ENCODE data around the gene RPS27L. TPM values are rescaled to one million over a fixed set of nuclear protein-coding genes. Genes with fewer than 3 reads are reported as not detected.

The RPS27L gene
- total and polyA plus RNA-seq, 3 experiments from 2014 or later: 193 to 221 (median 214) TPM

- peaks cover 0 to 44% (median 2%) of the 10 kb centered on the region in 3 donors for H3K36me3 Mint-ChIP-seq
- H3K4me1 ChIP-seq (ENCODE audit: insufficient read depth, low read length): peaks cover 19% of the 10 kb centered on the region
- H3K9me3 ChIP-seq (ENCODE audit: low read length): no peaks in the 10 kb centered on the region
- H3K27me3 ChIP-seq (ENCODE audit: insufficient read depth, low read length, poor library complexity, severe bottlenecking): no peaks in the 10 kb centered on the region
- H3K27ac Mint-ChIP-seq: peak overlapping the region in 6 of 8 donors; percentile 50 to 97 (median 74)
- no peaks in the 10 kb centered on the region for H3K9me3 Mint-ChIP-seq
- no peak for DNase-seq
- POLR2A ChIA-PET: interaction anchor here (0.6 kb wide), 1 partner anchor 67 kb away, joined by 3 read pairs; no protein-coding TSS in a partner anchor
- CTCF ChIA-PET: no interaction called here
- peaks cover 18 to 37% (median 29%) of the 10 kb centered on the region in 3 donors for H3K4me1 Mint-ChIP-seq
- no peak overlapping the region for H3K4me3 ChIP-seq (ENCODE audit: low read length)
- peak overlapping the region; percentile 2 for H3K27ac ChIP-seq (ENCODE audit: low read depth, low read length)
- peak overlapping the region; percentile 65 to 100 (median 98) for H3K4me3 Mint-ChIP-seq
- H3K27me3 Mint-ChIP-seq: no peaks in the 10 kb centered on the region
- H3K36me3 ChIP-seq (ENCODE audit: insufficient read depth, low read length): peaks cover 3% of the 10 kb centered on the region
Measured at GRCh38 chr15:63155486-63155885, 1.8 kb downstream of the RPS27L start.

- no peak overlapping the region for H3K4me3 ChIP-seq (ENCODE audit: low read length)
- ChIA-PET CTCF (no interaction called here), POLR2A (no interaction called here)
- no peaks in the 10 kb centered on the region for H3K27me3 ChIP-seq (ENCODE audit: insufficient read depth, low read length, poor library complexity, severe bottlenecking)
- no peak for DNase-seq
- Mint-ChIP-seq H3K27ac (peak overlapping the region in 1 of 8 donors; percentile 27), H3K27me3 (no peaks in the 10 kb centered on the region), H3K36me3 (peaks cover 0 to 57% (median 4%) of the 10 kb centered on the region in 3 donors), H3K9me3 (no peaks in the 10 kb centered on the region), H3K4me3 (peak overlapping the region in 1 of 7 donors; percentile 1), H3K4me1 (peaks cover 24 to 36% (median 26%) of the 10 kb centered on the region in 3 donors)
- H3K4me1 ChIP-seq (ENCODE audit: insufficient read depth, low read length): peaks cover 11% of the 10 kb centered on the region
- no peaks in the 10 kb centered on the region for H3K9me3 ChIP-seq (ENCODE audit: low read length)
- no peak overlapping the region for H3K27ac ChIP-seq (ENCODE audit: low read depth, low read length)
- H3K36me3 ChIP-seq (ENCODE audit: insufficient read depth, low read length): peaks cover 3% of the 10 kb centered on the region
Measured at GRCh38 chr15:63151665-63152064, 5.6 kb downstream of the RPS27L start.

DNA sequence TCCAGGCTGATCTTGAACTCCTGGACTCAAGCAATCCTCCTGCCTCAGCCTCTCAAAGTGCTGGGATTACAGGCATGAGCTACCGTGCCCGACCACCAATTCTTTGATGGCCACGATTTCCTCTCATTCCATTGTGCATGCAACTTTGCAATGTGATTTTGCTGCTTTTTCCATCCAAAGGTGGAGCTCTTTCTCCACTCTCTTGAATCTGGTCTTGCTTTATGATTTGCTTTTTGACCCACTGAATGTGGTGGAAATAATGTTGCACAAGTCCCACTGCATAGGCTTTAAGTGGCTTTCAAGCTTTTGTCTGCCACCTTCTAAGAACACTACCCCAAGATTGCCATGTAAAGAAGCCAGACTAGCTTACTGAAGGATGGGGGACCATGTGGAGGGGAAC is 10.6 kb downstream of the RPS27L start:
- H3K4me1 Mint-ChIP-seq: peaks cover 0 to 7% (median 7%) of the 10 kb centered on the region in 3 donors
- H3K27me3 ChIP-seq (ENCODE audit: insufficient read depth, low read length, poor library complexity, severe bottlenecking): no peaks in the 10 kb centered on the region
- POLR2A ChIA-PET: no interaction called here
- H3K36me3 Mint-ChIP-seq: peaks cover 0 to 47% (median 9%) of the 10 kb centered on the region in 3 donors
- H3K4me1 ChIP-seq (ENCODE audit: insufficient read depth, low read length): no peaks in the 10 kb centered on the region
- H3K27me3 Mint-ChIP-seq: no peaks in the 10 kb centered on the region
- H3K4me3 Mint-ChIP-seq: no peak overlapping the region
- no peaks in the 10 kb centered on the region for H3K9me3 Mint-ChIP-seq
- H3K36me3 ChIP-seq (ENCODE audit: insufficient read depth, low read length): no peaks in the 10 kb centered on the region
- H3K9me3 ChIP-seq (ENCODE audit: low read length): no peaks in the 10 kb centered on the region
- H3K4me3 ChIP-seq (ENCODE audit: low read length): no peak overlapping the region
- peak overlapping the region in 1 of 8 donors; percentile 57 for H3K27ac Mint-ChIP-seq
- DNase-seq: no peak
- CTCF ChIA-PET: interaction anchor here (1.1 to 1.3 kb wide), 2 partner anchors 47 to 284 kb away, joined by 3 read pairs; no protein-coding TSS in a partner anchor
- H3K27ac ChIP-seq (ENCODE audit: low read depth, low read length): no peak overlapping the region

DNA sequence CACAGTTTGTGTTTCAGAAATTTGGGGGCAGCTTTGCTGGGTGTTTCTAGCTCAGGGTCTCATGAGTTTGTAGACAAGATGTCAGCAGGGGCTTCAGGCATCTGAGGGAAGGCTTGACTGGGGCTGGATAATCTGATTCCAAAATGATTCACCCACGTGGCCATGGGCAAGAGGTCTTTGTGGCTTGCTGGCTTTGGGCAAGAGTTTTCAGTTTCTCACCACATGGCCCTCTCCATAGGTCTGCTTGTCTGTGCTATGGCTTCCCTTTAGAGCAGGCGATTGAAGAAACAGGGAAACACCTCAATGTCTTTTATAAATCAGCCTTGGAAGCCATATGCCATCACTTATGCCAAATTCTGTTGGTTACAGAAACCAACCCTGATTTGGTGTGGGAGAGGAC is 11.9 kb downstream of the RPS27L start:
- H3K36me3 ChIP-seq (ENCODE audit: insufficient read depth, low read length): no peaks in the 10 kb centered on the region
- H3K27me3 ChIP-seq (ENCODE audit: insufficient read depth, low read length, poor library complexity, severe bottlenecking): no peaks in the 10 kb centered on the region
- Mint-ChIP-seq H3K4me3 (no peak overlapping the region), H3K27me3 (no peaks in the 10 kb centered on the region), H3K27ac (no peak overlapping the region), H3K36me3 (peaks cover 0 to 52% (median 9%) of the 10 kb centered on the region in 3 donors), H3K9me3 (no peaks in the 10 kb centered on the region), H3K4me1 (peaks cover 0 to 8% (median 7%) of the 10 kb centered on the region in 3 donors)
- CTCF ChIA-PET: no interaction called here
- DNase-seq: no peak
- H3K9me3 ChIP-seq (ENCODE audit: low read length): no peaks in the 10 kb centered on the region
- POLR2A ChIA-PET: no interaction called here
- no peaks in the 10 kb centered on the region for H3K4me1 ChIP-seq (ENCODE audit: insufficient read depth, low read length)
- no peak overlapping the region for H3K4me3 ChIP-seq (ENCODE audit: low read length)
- no peak overlapping the region for H3K27ac ChIP-seq (ENCODE audit: low read depth, low read length)

DNA sequence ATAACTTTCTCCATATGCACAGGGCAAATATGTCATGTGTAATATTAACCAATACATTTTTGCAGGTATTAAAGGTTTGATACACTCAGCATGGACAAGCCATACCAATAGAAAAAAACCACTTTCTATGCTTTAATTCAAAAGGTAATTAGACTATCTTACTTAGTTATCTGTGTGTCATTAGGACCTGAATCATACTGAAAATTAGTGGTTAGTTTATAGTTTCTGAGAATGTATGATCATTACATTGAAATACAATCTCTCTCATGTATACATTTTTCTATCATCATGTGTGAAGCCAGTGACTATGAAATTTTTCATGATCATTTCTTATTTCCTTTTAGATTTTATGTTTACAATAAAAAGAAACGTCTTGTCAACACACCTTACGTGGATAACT is 16.3 kb downstream of the RPS27L start:
- ChIA-PET CTCF (no interaction called here), POLR2A (no interaction called here)
- Mint-ChIP-seq H3K36me3 (peaks cover 0 to 34% (median 10%) of the 10 kb centered on the region in 3 donors), H3K27me3 (no peaks in the 10 kb centered on the region), H3K4me3 (no peak overlapping the region), H3K4me1 (peaks cover 0 to 2% (median 0%) of the 10 kb centered on the region in 3 donors), H3K27ac (no peak overlapping the region), H3K9me3 (no peaks in the 10 kb centered on the region)
- H3K36me3 ChIP-seq (ENCODE audit: insufficient read depth, low read length): no peaks in the 10 kb centered on the region
- no peaks in the 10 kb centered on the region for H3K4me1 ChIP-seq (ENCODE audit: insufficient read depth, low read length)
- H3K27ac ChIP-seq (ENCODE audit: low read depth, low read length): no peak overlapping the region
- no peaks in the 10 kb centered on the region for H3K9me3 ChIP-seq (ENCODE audit: low read length)
- no peak for DNase-seq
- no peak overlapping the region for H3K4me3 ChIP-seq (ENCODE audit: low read length)
- H3K27me3 ChIP-seq (ENCODE audit: insufficient read depth, low read length, poor library complexity, severe bottlenecking): no peaks in the 10 kb centered on the region

DNA sequence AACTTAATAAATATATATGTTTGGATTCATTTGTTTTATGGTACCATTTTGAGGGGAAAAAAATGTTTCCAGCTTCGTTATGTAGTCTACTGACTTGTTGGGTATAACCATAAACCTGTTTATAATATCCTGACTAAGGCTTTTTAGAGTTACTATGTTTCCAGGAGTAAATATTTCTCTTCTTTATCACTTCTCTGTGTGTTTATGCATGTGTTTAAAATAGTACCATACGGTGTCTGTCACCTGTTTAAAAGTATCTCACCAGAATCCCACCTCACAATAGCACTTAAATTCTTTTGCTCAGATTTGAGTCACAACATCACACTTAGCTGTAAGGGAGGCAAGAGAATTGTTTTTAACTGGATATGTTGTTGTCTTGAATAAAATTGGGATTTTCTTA is 20.5 kb downstream of the RPS27L start:
- Mint-ChIP-seq H3K9me3 (no peaks in the 10 kb centered on the region), H3K36me3 (peaks cover 0 to 17% (median 7%) of the 10 kb centered on the region in 3 donors), H3K27me3 (no peaks in the 10 kb centered on the region), H3K4me3 (no peak overlapping the region), H3K4me1 (peaks cover 0 to 2% (median 0%) of the 10 kb centered on the region in 3 donors), H3K27ac (no peak overlapping the region)
- Histone ChIP-seq H3K27me3 (ENCODE audit: insufficient read depth, low read length, poor library complexity, severe bottlenecking) (no peaks in the 10 kb centered on the region), H3K27ac (ENCODE audit: low read depth, low read length) (no peak overlapping the region), H3K36me3 (ENCODE audit: insufficient read depth, low read length) (no peaks in the 10 kb centered on the region), H3K4me1 (ENCODE audit: insufficient read depth, low read length) (no peaks in the 10 kb centered on the region), H3K9me3 (ENCODE audit: low read length) (no peaks in the 10 kb centered on the region), H3K4me3 (ENCODE audit: low read length) (no peak overlapping the region)
- CTCF ChIA-PET: no interaction called here
- POLR2A ChIA-PET: interaction anchor here (0.5 kb wide), 1 partner anchor 11 kb away, joined by 4 read pairs; no protein-coding TSS in a partner anchor
- no peak for DNase-seq

GRCh38 chr15:63135804-63136203 is 21.5 kb downstream of the RPS27L start:
- Mint-ChIP-seq H3K4me3 (no peak overlapping the region), H3K27ac (no peak overlapping the region), H3K27me3 (no peaks in the 10 kb centered on the region), H3K9me3 (no peaks in the 10 kb centered on the region), H3K4me1 (no peaks in the 10 kb centered on the region), H3K36me3 (peaks cover 0 to 11% (median 7%) of the 10 kb centered on the region in 3 donors)
- H3K27ac ChIP-seq (ENCODE audit: low read depth, low read length): no peak overlapping the region
- DNase-seq: no peak
- no peak overlapping the region for H3K4me3 ChIP-seq (ENCODE audit: low read length)
- ChIA-PET POLR2A (no interaction called here), CTCF (no interaction called here)
- H3K4me1 ChIP-seq (ENCODE audit: insufficient read depth, low read length): no peaks in the 10 kb centered on the region
- H3K9me3 ChIP-seq (ENCODE audit: low read length): no peaks in the 10 kb centered on the region
- no peaks in the 10 kb centered on the region for H3K36me3 ChIP-seq (ENCODE audit: insufficient read depth, low read length)
- no peaks in the 10 kb centered on the region for H3K27me3 ChIP-seq (ENCODE audit: insufficient read depth, low read length, poor library complexity, severe bottlenecking)

GRCh38 chr15:63135281-63135680 is 22.0 kb downstream of the RPS27L start:
- H3K27ac ChIP-seq (ENCODE audit: low read depth, low read length): no peak overlapping the region
- POLR2A ChIA-PET: no interaction called here
- H3K27me3 ChIP-seq (ENCODE audit: insufficient read depth, low read length, poor library complexity, severe bottlenecking): no peaks in the 10 kb centered on the region
- no peaks in the 10 kb centered on the region for H3K9me3 ChIP-seq (ENCODE audit: low read length)
- no peak overlapping the region for H3K4me3 ChIP-seq (ENCODE audit: low read length)
- Mint-ChIP-seq H3K4me1 (no peaks in the 10 kb centered on the region), H3K27me3 (no peaks in the 10 kb centered on the region), H3K36me3 (peaks cover 0 to 13% (median 7%) of the 10 kb centered on the region in 3 donors), H3K9me3 (no peaks in the 10 kb centered on the region), H3K4me3 (no peak overlapping the region), H3K27ac (peak overlapping the region in 1 of 8 donors; percentile 10)
- no peaks in the 10 kb centered on the region for H3K36me3 ChIP-seq (ENCODE audit: insufficient read depth, low read length)
- no peaks in the 10 kb centered on the region for H3K4me1 ChIP-seq (ENCODE audit: insufficient read depth, low read length)
- no peak for DNase-seq
- CTCF ChIA-PET: no interaction called here

Measured in CD8-positive, alpha-beta memory T cell (primary cell).